K562 (cell line): ENCODE data around the gene GJD2. TPM values are rescaled to one million over a fixed set of nuclear protein-coding genes. Genes with fewer than 3 reads are reported as not detected.

Experiments
- ATAC-seq: fragments of 200-7000 bp; cut with Tn5 transposase; 3 replicates; pipeline ENCODE4 v1.9.1; 2020; ENCODE audit warnings: moderate library complexity
- BruUV-seq: library from RNA; stranded (reverse); fragments of 400-500 nt; replicated peaks from 2 replicates; lab custom pipeline; 2021; lab: Mats Ljungman, UMichigan
- CTCF ChIA-PET: fragments of 300-600 bp; formaldehyde crosslinking; extraction: SDS; loops from one replicate; lab custom pipeline; 2021; ENCODE audit warnings: low intra/inter-chr PET ratio; lab: Yijun Ruan, JAX
- POLR2A ChIA-PET: fragments of 300-600, 350-650 bp; sonication (Branson Sonifier 250); formaldehyde crosslinking; extraction: SDS; loops from one replicate; lab custom pipeline; 2021; ENCODE audit warnings: antibody characterized with exemption, inconsistent platforms; lab: Yijun Ruan, JAX
- DNase-seq, 4 experiments: peaks; one replicate each; pipeline versions ENCODE4 v3.0.0 to v3.0.0-alpha.2; 2011 to 2018; ENCODE audit warnings: low spot score in 3 of 4, mixed read lengths in 3 of 4; ENCODE audit errors: extremely low read depth in 1 of 4
- FAIRE-seq: peaks from 2 replicates; lab custom pipeline; 2011; peaks lifted over from hg19 to GRCh38; lab: Jason Lieb, UNC
- H2AFZ ChIP-seq: 2 replicates; pipeline ENCODE4 v1.6.0; 2011; ENCODE audit warnings: low read depth, low read length, control low read depth, inconsistent platforms
- H3K27ac ChIP-seq: fragments of 200-600 bp; 3 replicates; pipeline ENCODE4 v1.8.0; 2011; ENCODE audit warnings: low read depth, mild to moderate bottlenecking, control low read depth, inconsistent platforms, low read length, moderate library complexity, mixed read lengths; ENCODE audit errors: extremely low read depth
- H3K27me3 ChIP-seq, 2 experiments: fragments of 300-600 bp in 1 of 2; 2 replicates in 1 of 2; 3 replicates in 1 of 2; pipeline versions ENCODE4 v1.6.0 to v1.8.0; 2011; ENCODE audit warnings: inconsistent platforms in 2 of 2, low read length in 2 of 2, mild to moderate bottlenecking in 1 of 2, mixed read lengths in 1 of 2, moderate library complexity in 1 of 2; ENCODE audit not compliant: control insufficient read depth in 2 of 2, insufficient read depth in 2 of 2
- H3K36me3 ChIP-seq: fragments of 300-600 bp; 3 replicates; pipeline ENCODE4 v1.8.0; 2011; ENCODE audit warnings: mild to moderate bottlenecking, low read length, inconsistent platforms; ENCODE audit not compliant: control insufficient read depth, insufficient read depth
- H3K4me1 ChIP-seq, 2 experiments: fragments of 200-600 bp in 1 of 2; replicated peaks in 1 of 2; 2 replicates in 1 of 2; 3 replicates in 1 of 2; pipeline versions ENCODE4 v1.5.1 to v1.8.0; 2011; ENCODE audit warnings: inconsistent platforms in 2 of 2, low read length in 2 of 2, mild to moderate bottlenecking in 1 of 2, mixed read lengths in 1 of 2, moderate library complexity in 1 of 2; ENCODE audit not compliant: control insufficient read depth in 2 of 2, insufficient read depth in 2 of 2
- H3K4me2 ChIP-seq: 2 replicates; pipeline ENCODE4 v1.6.1; 2011; ENCODE audit warnings: low read length, control low read depth, inconsistent platforms, mixed read lengths; ENCODE audit not compliant: insufficient read depth
- H3K4me3 ChIP-seq: fragments of 200-600 bp; sonication (generic), shearing (Covaris generic); 2 replicates; pipeline ENCODE4 v1.5.1; 2016; ENCODE audit warnings: control low read depth, inconsistent platforms
- H3K79me2 ChIP-seq: fragments of 200-600 bp; 3 replicates; pipeline ENCODE4 v1.8.0; 2011; ENCODE audit warnings: low read length, inconsistent platforms; ENCODE audit not compliant: control insufficient read depth, insufficient read depth
- H3K9ac ChIP-seq, 2 experiments: 2 replicates each; pipeline versions ENCODE4 v1.6.0 to v1.6.1; 2011; ENCODE audit warnings: low read depth in 2 of 2, low read length in 2 of 2, control low read depth in 1 of 2, inconsistent platforms in 1 of 2, mild to moderate bottlenecking in 1 of 2, mixed read lengths in 1 of 2; ENCODE audit not compliant: insufficient read depth in 1 of 2
- H3K9me1 ChIP-seq: one replicate; pipeline ENCODE4 v1.6.0; 2011; ENCODE audit warnings: inconsistent platforms, mild to moderate bottlenecking, low read length, moderate library complexity; ENCODE audit not compliant: control insufficient read depth, insufficient read depth
- H3K9me3 ChIP-seq: replicated peaks from 2 replicates; pipeline ENCODE4 v1.5.1; 2011; ENCODE audit warnings: low read depth, low read length, inconsistent platforms; ENCODE audit not compliant: control insufficient read depth, insufficient read depth
- H4K20me1 ChIP-seq: replicated peaks from 2 replicates; pipeline ENCODE4 v1.6.1; 2011; ENCODE audit warnings: low read length, inconsistent platforms, mixed read lengths; ENCODE audit not compliant: control insufficient read depth, insufficient read depth
- EHMT2 ChIP-seq: fragments of 450-650 bp; IDR thresholded peaks from 2 replicates; pipeline ENCODE4 v1.6.1; 2018; ENCODE audit warnings: antibody characterized with exemption
- REST ChIP-seq, 2 experiments: fragments of 450-650 bp; formaldehyde crosslinking in 1 of 2; IDR thresholded peaks; 2 replicates each; pipeline versions ENCODE4 v1.4.0 to v1.6.1; 2014 to 2020; ENCODE audit warnings: mild to moderate bottlenecking in 2 of 2, borderline replicate concordance in 1 of 2, low read depth in 1 of 2
- STAT5A ChIP-seq: IDR thresholded peaks from 2 replicates; pipeline ENCODE4 v1.6.1; 2012; ENCODE audit warnings: low read length, inconsistent platforms, borderline replicate concordance
- ZNF518B ChIP-seq: fragments of 250-450 bp; sonication (Bioruptor Pico); IDR thresholded peaks from 2 replicates; pipeline ENCODE4 v1.5.0; 2021; ENCODE audit warnings: mild to moderate bottlenecking, moderate library complexity
- WGBS: fragments of 100-300 bp; shearing (Covaris generic); methylation state at CpG from one replicate; pipeline ENCODE4 v1.1.6; 2016; ENCODE audit warnings: low coverage, mixed read lengths; ENCODE audit not compliant: insufficient coverage; ENCODE audit errors: missing lambda C conversion rate; 5-methylcytosine and 5-hydroxymethylcytosine counted together
- in situ Hi-C: fragments of 300-500 bp; cut with MboI; formaldehyde crosslinking; loops from 4 replicates; pipeline ENCODE4 v1.15.0; 2018; ENCODE audit warnings: inconsistent platforms, mixed read lengths
- intact Hi-C: fragments of 100-400 bp; cut with micrococcal nuclease; formaldehyde crosslinking; loops from 2 replicates; pipeline ENCODE4 v1.14.2; 2022
- polyA plus RNA-seq, 8 experiments: library from polyadenylated mRNA; depleted of rRNA in 4 of 8; stranded (reverse) in 5 of 8; unstranded in 3 of 8; fragments of >200 nt; fragmentation: Nextera tagmentation in 2 of 8; fragmentation: Illumina TruSeq in 1 of 8; extraction: Ambion mirVana in 2 of 8; extraction: Trizol in 1 of 8; gene quantifications; 2 replicates each; pipeline versions ENCODE4 v1.2.1 to v1.2.3, GENCODE V29; 2011 to 2014; ENCODE audit warnings: inconsistent platforms in 1 of 8, missing spikeins in 1 of 8
- total RNA-seq, 7 experiments: library from RNA; depleted of rRNA in 6 of 7; stranded (reverse); fragments of >200 nt in 6 of 7; fragmentation: Illumina TruSeq in 2 of 7; extraction: Trizol in 2 of 7; gene quantifications; 2 replicates each; pipeline versions ENCODE4 v1.2.1 to v1.2.3, GENCODE V29; 2011 to 2021; ENCODE audit warnings: low replicate concordance in 1 of 7

GJD2 gene
- total and polyA plus RNA-seq, 9 of the 15 experiments (the other 6 are each of a cell fraction or from before 2014, with no cell fraction given), result not detected

GRCh38 chr15:34734303-34734702 is 20.5 kb downstream of the GJD2 start:
- in situ Hi-C loops, result no loop called here
- no TSS peak for BruUV-seq
- Histone ChIP-seq H3K4me1 (no peaks in the 10 kb centered on the region; a peak in 1 of 5 replicates), H3K27ac (no peak overlapping the region), H3K9me3 (no peaks in the 10 kb centered on the region), H3K27me3 (peaks cover 2 to 4% of the 10 kb centered on the region in 2 experiments; a peak in 1 of 5 replicates), H3K79me2 (no peaks in the 10 kb centered on the region), H3K9ac (no peak overlapping the region), H3K9me1 (no peaks in the 10 kb centered on the region), H3K4me2 (no peak overlapping the region), H3K4me3 (no peak overlapping the region), H2AFZ (no peak overlapping the region), H4K20me1 (no peaks in the 10 kb centered on the region), H3K36me3 (no peaks in the 10 kb centered on the region)
- TF ChIP-seq ZNF518B (CRISPR knock-in tag) (no peak), EHMT2 (peak; percentile 72), STAT5A (no peak), REST (IDR thresholded peaks at IDR 0.05; ENCODE audit: borderline replicate concordance) (peak; percentile 78), REST (CRISPR knock-in tag; IDR thresholded peaks at IDR 0.05; ENCODE audit: low read depth) (no peak)
- intact Hi-C loops, result no loop called here
- ChIA-PET CTCF (no interaction called here), POLR2A (interaction anchor here (0.9 kb wide), 1 partner anchor 14 kb away, joined by 4 read pairs; no protein-coding TSS in a partner anchor)
- no peak for FAIRE-seq
- WGBS, result 16% methylated on average over 5 of the region's 5 CpGs
- no peak for DNase-seq
- ATAC-seq, result no peak
